HUES48 (cell line): ENCODE measurements around the gene BMERB1.
"Not testable (repeated sequence)": the region's sequence is repeated elsewhere in the genome, so short reads cannot be mapped to it uniquely, and the experiment has no call there.

Experiments
- H3K27ac ChIP-seq: one replicate; pipeline ENCODE4 v1.7.0; 2013; ENCODE audit warnings: low read depth, low read length, inconsistent platforms
- H3K27me3 ChIP-seq: 2 replicates; pipeline ENCODE4 v1.6.1; 2013; ENCODE audit warnings: mild to moderate bottlenecking, low read length; ENCODE audit not compliant: control insufficient read depth, insufficient read depth
- H3K36me3 ChIP-seq: 2 replicates; pipeline ENCODE4 v1.6.1; 2013; ENCODE audit warnings: low read length; ENCODE audit not compliant: control insufficient read depth, insufficient read depth
- H3K4me1 ChIP-seq: 2 replicates; pipeline ENCODE4 v1.6.1; 2013; ENCODE audit warnings: mild to moderate bottlenecking, low read length; ENCODE audit not compliant: control insufficient read depth, insufficient read depth
- H3K4me3 ChIP-seq: 2 replicates; pipeline ENCODE4 v1.5.1; 2013; ENCODE audit warnings: mild to moderate bottlenecking, low read depth, low read length
- H3K9ac ChIP-seq: 2 replicates; pipeline ENCODE4 v1.6.1; 2013; ENCODE audit warnings: mild to moderate bottlenecking, low read depth, low read length, moderate library complexity
- H3K9me3 ChIP-seq: 2 replicates; pipeline ENCODE4 v1.6.1; 2013; ENCODE audit warnings: low read length; ENCODE audit not compliant: control insufficient read depth, insufficient read depth

Gene BMERB1

GRCh38 chr16:15542734-15543347, 108.5 kb downstream of the BMERB1 start:
- Histone ChIP-seq H3K9me3 (no peaks in the 10 kb centered on the region), H3K9ac (no peak overlapping the region), H3K36me3 (no peaks in the 10 kb centered on the region), H3K4me1 (peaks cover 17% of the 10 kb centered on the region; the same call in 1 of the 2 replicates), H3K4me3 (no peak overlapping the region), H3K27ac (peak overlapping the region; percentile 64), H3K27me3 (no peaks in the 10 kb centered on the region)

DNA sequence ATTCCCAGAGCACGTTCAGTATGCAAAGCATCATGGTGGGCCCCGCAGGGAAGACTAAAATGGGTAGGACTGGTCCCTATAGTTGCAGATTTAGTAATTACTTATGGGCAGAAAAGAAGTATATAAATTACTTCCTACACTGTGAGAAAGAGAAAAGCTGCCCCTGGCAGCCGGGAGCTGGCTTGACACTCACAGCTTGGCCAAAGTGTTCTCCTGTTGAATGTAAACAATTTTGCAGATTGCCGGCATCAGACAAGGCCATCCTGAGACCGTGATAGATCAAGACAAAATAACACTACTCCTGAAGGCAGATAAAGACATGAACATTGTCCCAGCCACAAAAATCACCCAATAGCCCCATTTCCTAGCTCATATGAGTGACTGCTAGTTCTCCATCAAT, 110.0 kb downstream of the BMERB1 start:
- Histone ChIP-seq H3K4me3 (no peak overlapping the region), H3K9me3 (no peaks in the 10 kb centered on the region), H3K9ac (no peak overlapping the region), H3K27ac (no peak overlapping the region), H3K27me3 (no peaks in the 10 kb centered on the region), H3K36me3 (no peaks in the 10 kb centered on the region), H3K4me1 (0 out of 2 replicates have a peak, but pooled peaks cover 8% of the 10 kb centered on the region)

DNA sequence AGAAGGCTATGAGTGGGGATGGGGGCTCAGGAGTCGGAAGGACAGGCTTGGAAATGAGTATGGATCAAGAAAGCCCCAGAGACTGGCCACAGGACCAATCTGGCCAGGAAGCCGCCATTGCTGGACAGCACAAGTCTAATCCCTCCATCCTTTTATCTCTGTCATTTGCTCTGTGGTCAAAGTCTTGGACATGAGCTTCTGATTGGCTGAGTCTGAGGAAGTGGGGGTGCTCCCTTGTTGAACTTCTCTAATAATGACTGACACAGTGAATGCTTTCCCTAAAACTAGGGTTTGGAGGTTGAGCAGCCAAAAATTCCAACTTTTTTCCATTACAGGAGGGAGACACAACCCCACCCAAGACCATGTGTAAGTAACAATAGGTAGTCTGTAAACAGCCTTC, 111.2 kb downstream of the BMERB1 start:
- H3K9me3 ChIP-seq = no peaks in the 10 kb centered on the region
- 0 out of 2 replicates have a peak, but pooled peaks cover 8% of the 10 kb centered on the region for H3K4me1 ChIP-seq
- H3K27ac ChIP-seq = no peak overlapping the region
- no peak overlapping the region for H3K4me3 ChIP-seq
- no peaks in the 10 kb centered on the region for H3K36me3 ChIP-seq
- H3K27me3 ChIP-seq = no peaks in the 10 kb centered on the region
- H3K9ac ChIP-seq = no peak overlapping the region

GRCh38 chr16:15547072-15547767, 112.8 kb downstream of the BMERB1 start:
- H3K4me3 ChIP-seq, H3K27me3 ChIP-seq, H3K36me3 ChIP-seq, H3K4me1 ChIP-seq, H3K9me3 ChIP-seq, H3K27ac ChIP-seq, H3K9ac ChIP-seq: not testable (repeated sequence)

- no peaks in the 10 kb centered on the region for H3K27me3 ChIP-seq
- H3K36me3 ChIP-seq = no peaks in the 10 kb centered on the region
- no peak overlapping the region for H3K9ac ChIP-seq
- no peak overlapping the region for H3K4me3 ChIP-seq
- H3K9me3 ChIP-seq = no peaks in the 10 kb centered on the region
- H3K4me1 ChIP-seq = 0 out of 2 replicates have a peak, but pooled peaks cover 1% of the 10 kb centered on the region
- no peak overlapping the region for H3K27ac ChIP-seq
These were observed 113.3 kb downstream of the BMERB1 start for GRCh38 chr16:15547768-15548096.

DNA sequence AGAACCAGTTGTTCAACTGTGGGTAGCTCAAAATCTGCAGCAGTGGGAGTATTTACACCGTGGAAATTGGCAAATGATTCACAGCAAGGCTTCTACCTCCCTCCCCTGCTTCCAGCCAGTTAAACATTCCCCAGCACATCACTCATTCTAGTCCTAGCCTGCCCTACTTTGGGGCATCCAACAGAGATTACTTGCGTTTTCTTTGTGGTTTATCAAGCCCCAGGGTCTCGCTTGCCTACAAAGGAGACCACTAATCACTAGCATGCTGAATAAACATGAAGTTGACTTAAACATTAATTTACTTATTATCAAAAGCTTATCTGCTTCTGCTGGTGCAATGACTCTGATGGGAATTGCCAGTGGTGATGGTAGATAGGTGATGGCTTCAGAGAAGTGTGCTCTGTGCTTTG, 114.1 kb downstream of the BMERB1 start:
- Histone ChIP-seq H3K9ac (no peak overlapping the region), H3K4me3 (no peak overlapping the region), H3K4me1 (no peaks in the 10 kb centered on the region), H3K9me3 (no peaks in the 10 kb centered on the region), H3K27ac (no peak overlapping the region), H3K27me3 (no peaks in the 10 kb centered on the region), H3K36me3 (no peaks in the 10 kb centered on the region)

DNA sequence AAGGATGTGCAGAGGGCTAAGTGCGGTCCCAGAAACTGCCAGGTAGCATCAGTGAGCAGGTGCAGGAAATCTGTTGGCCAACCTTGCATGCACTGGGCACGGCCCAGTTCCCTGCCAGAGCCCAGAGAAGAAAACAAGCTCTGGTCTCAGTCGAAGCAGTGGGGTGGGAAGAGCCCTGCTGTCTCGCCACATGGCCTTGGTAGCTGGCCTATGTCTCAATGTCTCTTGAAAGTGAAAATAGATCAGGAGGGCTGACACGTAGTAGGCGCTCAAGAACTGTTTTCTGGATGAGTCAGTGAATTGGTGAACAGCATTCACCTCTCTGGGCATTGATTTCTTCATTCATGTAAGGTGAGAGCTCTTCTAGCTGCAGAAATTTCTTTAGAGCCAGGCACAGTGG, 118.1 kb downstream of the BMERB1 start:
- Histone ChIP-seq H3K9ac (no peak overlapping the region), H3K9me3 (no peaks in the 10 kb centered on the region), H3K27me3 (no peaks in the 10 kb centered on the region), H3K36me3 (no peaks in the 10 kb centered on the region), H3K4me1 (no peaks in the 10 kb centered on the region), H3K27ac (no peak overlapping the region), H3K4me3 (no peak overlapping the region)

- Histone ChIP-seq H3K4me1 (no peaks in the 10 kb centered on the region), H3K27ac (no peak overlapping the region), H3K9ac (no peak overlapping the region), H3K4me3 (no peak overlapping the region), H3K9me3 (no peaks in the 10 kb centered on the region), H3K36me3 (no peaks in the 10 kb centered on the region), H3K27me3 (no peaks in the 10 kb centered on the region)
These were observed 119.1 kb downstream of the BMERB1 start for GRCh38 chr16:15553313-15554088.

DNA sequence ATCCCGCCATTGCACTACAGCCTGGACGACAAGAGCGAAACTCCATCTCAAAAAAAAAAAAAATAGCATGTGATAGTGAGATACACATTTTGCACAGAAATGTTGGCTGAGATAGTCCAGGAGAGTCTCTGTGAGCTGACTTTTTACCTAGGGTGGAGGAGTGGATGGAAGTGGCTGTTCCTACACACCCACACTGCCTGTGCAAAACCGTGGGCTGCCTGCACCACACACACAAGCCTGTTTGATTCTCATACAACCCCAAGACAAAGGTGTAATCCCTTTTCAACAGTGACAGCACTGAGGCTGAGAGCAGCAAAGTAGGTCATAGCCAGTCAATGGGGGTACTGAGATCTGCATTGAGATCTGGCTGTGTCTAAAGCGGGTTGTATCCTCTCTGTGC, 121.7 kb downstream of the BMERB1 start:
- H3K27ac ChIP-seq = no peak overlapping the region
- no peaks in the 10 kb centered on the region for H3K27me3 ChIP-seq
- no peaks in the 10 kb centered on the region for H3K4me1 ChIP-seq
- no peaks in the 10 kb centered on the region for H3K9me3 ChIP-seq
- H3K36me3 ChIP-seq = no peaks in the 10 kb centered on the region
- H3K9ac ChIP-seq = no peak overlapping the region
- H3K4me3 ChIP-seq = no peak overlapping the region

GRCh38 chr16:15557258-15557657, 122.9 kb downstream of the BMERB1 start:
- H3K27ac ChIP-seq = no peak overlapping the region
- H3K4me1 ChIP-seq = no peaks in the 10 kb centered on the region
- no peaks in the 10 kb centered on the region for H3K27me3 ChIP-seq
- no peaks in the 10 kb centered on the region for H3K9me3 ChIP-seq
- no peak overlapping the region for H3K4me3 ChIP-seq
- no peak overlapping the region for H3K9ac ChIP-seq
- H3K36me3 ChIP-seq = no peaks in the 10 kb centered on the region

GRCh38 chr16:15559176-15559575, 124.8 kb downstream of the BMERB1 start:
- Histone ChIP-seq H3K36me3 (no peaks in the 10 kb centered on the region), H3K27ac (no peak overlapping the region), H3K9ac (no peak overlapping the region), H3K4me1 (peaks cover 8% of the 10 kb centered on the region; the same call in 1 of the 2 replicates), H3K27me3 (no peaks in the 10 kb centered on the region), H3K9me3 (no peaks in the 10 kb centered on the region), H3K4me3 (no peak overlapping the region)
